ENCODE results near the gene CYTH4.
"Not testable (repeated sequence)": the region's sequence is repeated elsewhere in the genome, so short reads cannot be mapped to it uniquely, and the experiment has no call there.

The CYTH4 gene

GRCh38 chr22:37249986-37250385 is 32.3 kb upstream of the CYTH4 start:
- DNase-seq, result no peak

- DNase-seq, result not testable (repeated sequence)
Measured at GRCh38 chr22:37251836-37252235, 30.5 kb upstream of the CYTH4 start.

GRCh38 chr22:37253126-37253660 is 29.1 kb upstream of the CYTH4 start:
- no peak for DNase-seq

GRCh38 chr22:37254209-37254866 is 28.0 kb upstream of the CYTH4 start:
- DNase-seq, result peak; percentile 36

GRCh38 chr22:37254867-37255233 is 27.5 kb upstream of the CYTH4 start:
- no peak for DNase-seq

GRCh38 chr22:37255558-37256006 is 26.7 kb upstream of the CYTH4 start:
- DNase-seq, result no peak

- no peak for DNase-seq
Measured at GRCh38 chr22:37256075-37256726, 26.1 kb upstream of the CYTH4 start.

- no peak for DNase-seq
Measured at GRCh38 chr22:37258005-37258752, 24.1 kb upstream of the CYTH4 start.

- no peak for DNase-seq
Measured at GRCh38 chr22:37258753-37259401, 23.4 kb upstream of the CYTH4 start.

- DNase-seq, result no peak
Measured at GRCh38 chr22:37259540-37260029, 22.7 kb upstream of the CYTH4 start.

- DNase-seq, result no peak
Measured at GRCh38 chr22:37260155-37260795, 22.0 kb upstream of the CYTH4 start.

GRCh38 chr22:37260901-37261336 is 21.4 kb upstream of the CYTH4 start:
- no peak for DNase-seq

- DNase-seq, result no peak
Measured at GRCh38 chr22:37262346-37262745, 20.0 kb upstream of the CYTH4 start.

GRCh38 chr22:37263966-37264887 is 18.1 kb upstream of the CYTH4 start:
- no peak for DNase-seq

GRCh38 chr22:37266581-37267134 is 15.7 kb upstream of the CYTH4 start:
- DNase-seq, result no peak

GRCh38 chr22:37267135-37267587 is 15.1 kb upstream of the CYTH4 start:
- no peak for DNase-seq

GRCh38 chr22:37267661-37268413 is 14.5 kb upstream of the CYTH4 start:
- no peak for DNase-seq

- no peak for DNase-seq
Measured at GRCh38 chr22:37269936-37270678, 12.2 kb upstream of the CYTH4 start.

- DNase-seq, result peak; percentile 79
Measured at GRCh38 chr22:37270928-37271650, 11.2 kb upstream of the CYTH4 start.

Data from NCI-H226 (cell line).